GM12874 (cell line): ENCODE results near the gene LIPG.

Experiments
- TF ChIP-seq, protein P1 (sequence below): IDR thresholded peaks from 2 replicates; pipeline ENCODE4 v1.5.1; 2011; ENCODE audit warnings: low read depth, mild to moderate bottlenecking, control low read depth, low read length, moderate library complexity; ENCODE audit not compliant: insufficient read depth

Gene LIPG

DNA sequence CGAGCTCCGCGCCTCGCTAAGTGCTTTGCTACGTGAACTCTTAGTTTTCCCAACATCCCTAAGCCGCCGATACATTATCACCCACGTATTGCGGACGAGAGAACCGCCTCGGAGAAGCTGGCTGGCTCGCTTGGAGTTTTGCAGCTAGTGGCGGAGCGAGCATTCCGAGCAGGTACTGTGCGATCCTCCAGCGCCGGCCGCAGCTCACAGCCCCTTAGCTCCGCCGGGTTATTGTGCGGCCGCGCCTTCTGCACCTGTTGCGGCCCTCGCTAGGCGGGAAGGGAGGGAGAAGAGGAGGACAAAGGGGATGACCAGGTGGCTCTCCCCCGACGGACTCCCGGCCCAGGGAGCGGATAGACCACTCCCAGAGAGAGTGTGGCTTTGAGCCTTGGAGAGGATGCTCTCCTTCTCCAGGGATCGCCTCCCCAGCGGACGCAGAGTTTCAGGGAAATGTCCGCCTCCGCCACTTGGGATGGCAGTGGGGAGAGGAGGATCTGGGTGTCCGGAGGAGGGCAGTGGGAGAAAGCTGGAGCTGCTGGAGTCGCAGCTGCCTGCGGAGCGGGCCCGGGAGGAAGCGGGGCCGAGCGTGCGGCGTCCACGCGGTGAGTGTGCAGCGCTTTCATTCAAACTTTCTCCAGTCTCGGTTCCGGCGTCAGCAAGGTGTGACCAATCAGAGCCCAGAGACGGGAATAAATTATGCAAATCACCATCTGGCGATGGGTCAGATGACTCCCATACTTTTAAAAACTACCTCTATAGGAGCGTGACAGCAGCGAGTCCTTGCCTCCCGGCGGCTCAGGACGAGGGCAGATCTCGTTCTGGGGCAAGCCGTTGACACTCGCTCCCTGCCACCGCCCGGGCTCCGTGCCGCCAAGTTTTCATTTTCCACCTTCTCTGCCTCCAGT is at the start of gene LIPG:
Gene LIPG (plus strand): TSS at position 769 of the 905 bp plus-strand sequence. CDS start 252 bp downstream, outside the sequence.
- TF ChIP-seq, protein P1, sequence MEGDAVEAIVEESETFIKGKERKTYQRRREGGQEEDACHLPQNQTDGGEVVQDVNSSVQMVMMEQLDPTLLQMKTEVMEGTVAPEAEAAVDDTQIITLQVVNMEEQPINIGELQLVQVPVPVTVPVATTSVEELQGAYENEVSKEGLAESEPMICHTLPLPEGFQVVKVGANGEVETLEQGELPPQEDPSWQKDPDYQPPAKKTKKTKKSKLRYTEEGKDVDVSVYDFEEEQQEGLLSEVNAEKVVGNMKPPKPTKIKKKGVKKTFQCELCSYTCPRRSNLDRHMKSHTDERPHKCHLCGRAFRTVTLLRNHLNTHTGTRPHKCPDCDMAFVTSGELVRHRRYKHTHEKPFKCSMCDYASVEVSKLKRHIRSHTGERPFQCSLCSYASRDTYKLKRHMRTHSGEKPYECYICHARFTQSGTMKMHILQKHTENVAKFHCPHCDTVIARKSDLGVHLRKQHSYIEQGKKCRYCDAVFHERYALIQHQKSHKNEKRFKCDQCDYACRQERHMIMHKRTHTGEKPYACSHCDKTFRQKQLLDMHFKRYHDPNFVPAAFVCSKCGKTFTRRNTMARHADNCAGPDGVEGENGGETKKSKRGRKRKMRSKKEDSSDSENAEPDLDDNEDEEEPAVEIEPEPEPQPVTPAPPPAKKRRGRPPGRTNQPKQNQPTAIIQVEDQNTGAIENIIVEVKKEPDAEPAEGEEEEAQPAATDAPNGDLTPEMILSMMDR = no peak

DNA sequence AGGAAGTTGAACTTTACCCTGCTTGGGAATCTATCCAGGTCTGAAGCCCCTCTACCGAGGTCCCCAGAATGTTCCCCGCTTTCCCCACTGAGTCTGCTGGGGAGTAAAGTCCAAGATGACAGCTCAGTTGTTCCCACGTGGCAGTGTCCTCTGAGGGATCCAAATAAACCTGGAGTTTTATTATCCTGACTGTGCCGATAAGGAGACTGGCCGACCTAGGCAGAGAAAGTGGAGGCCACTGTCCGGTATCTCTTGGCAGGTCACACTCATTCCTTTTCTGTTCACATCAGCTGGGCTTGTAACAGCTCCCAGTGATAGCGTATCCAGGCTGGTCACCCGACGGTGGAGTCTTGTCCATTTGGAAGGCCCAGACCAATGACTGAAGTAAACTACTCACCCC is 47.3 kb upstream of the LIPG start:
- TF ChIP-seq, protein P1 = no peak

GRCh38 chr18:49515516-49515915 is 46.3 kb upstream of the LIPG start:
- TF ChIP-seq, protein P1 = no peak

GRCh38 chr18:49517483-49517882 is 44.4 kb upstream of the LIPG start:
- TF ChIP-seq, protein P1 = no peak

GRCh38 chr18:49519101-49519971 is 42.5 kb upstream of the LIPG start:
- TF ChIP-seq, protein P1 = no peak

DNA sequence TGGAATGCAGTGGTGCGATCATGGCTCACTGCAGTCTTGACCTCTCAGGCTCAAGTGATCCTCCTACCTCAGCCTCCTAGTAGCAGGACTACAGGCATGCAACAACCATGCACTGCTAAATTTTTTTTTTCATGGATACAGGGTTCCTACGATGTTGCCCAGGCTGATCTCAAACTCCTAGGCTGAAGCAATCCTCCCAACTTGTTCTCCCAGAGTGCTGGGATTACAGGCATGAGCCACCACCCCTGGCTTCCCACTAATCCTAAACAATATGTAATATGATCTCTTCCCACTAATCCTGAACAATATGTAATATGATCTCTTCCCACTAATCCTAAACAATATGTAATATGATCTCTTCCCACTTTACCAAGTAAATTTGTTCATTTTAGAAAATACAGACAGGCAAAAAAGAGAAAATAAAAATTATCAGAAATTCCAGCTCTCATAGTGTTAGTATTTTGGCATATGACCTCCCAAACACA is 41.2 kb upstream of the LIPG start:
- TF ChIP-seq, protein P1 = no peak
